HepG2 (cell line): ENCODE data around the gene ARF4. TPM values are rescaled to one million over a fixed set of nuclear protein-coding genes. Genes with fewer than 3 reads are reported as not detected.

Experiments
- CREBL2 ChIP-seq: sonication (generic); formaldehyde crosslinking; IDR thresholded peaks from 2 replicates; pipeline ENCODE4 v1.8.1; 2023; ENCODE audit warnings: missing genetic modification reagents, mild to moderate bottlenecking, borderline replicate concordance
- ETV5 ChIP-seq: IDR thresholded peaks from 2 replicates; pipeline ENCODE4 v1.6.1; 2018; ENCODE audit warnings: missing biosample characterization, missing genetic modification reagents, inconsistent platforms, borderline replicate concordance
- FOXC1 ChIP-seq: sonication (generic); formaldehyde crosslinking; IDR thresholded peaks from 2 replicates; pipeline ENCODE4 v1.8.0; 2022; ENCODE audit warnings: mild to moderate bottlenecking, missing genetic modification reagents, borderline replicate concordance
- HNRNPK ChIP-seq: fragments of 200-400 bp; formaldehyde crosslinking; IDR thresholded peaks from 2 replicates; pipeline ENCODE4 v1.6.1; 2018; ENCODE audit warnings: low read length, low read depth, moderate library complexity, mild to moderate bottlenecking; ENCODE audit not compliant: poor library complexity, severe bottlenecking
- MIER3 ChIP-seq: IDR thresholded peaks from 2 replicates; pipeline ENCODE4 v1.6.1; 2016; ENCODE audit warnings: missing compliant biosample characterization, borderline replicate concordance
- MZF1 ChIP-seq: sonication (generic); formaldehyde crosslinking; IDR thresholded peaks from 2 replicates; pipeline ENCODE4 v1.8.1; 2023; ENCODE audit warnings: mild to moderate bottlenecking, missing genetic modification reagents, borderline replicate concordance
- POLR2AphosphoS2 ChIP-seq: IDR thresholded peaks from 2 replicates; pipeline ENCODE4 v1.6.1; 2011; ENCODE audit warnings: low read depth, low read length, improper control_type of control experiment
- RBAK ChIP-seq: sonication (generic); formaldehyde crosslinking; IDR thresholded peaks from 2 replicates; pipeline ENCODE4 v1.5.1; 2020; ENCODE audit warnings: mild to moderate bottlenecking, missing genetic modification reagents
- TFDP2 ChIP-seq: sonication (generic); formaldehyde crosslinking; IDR thresholded peaks from 2 replicates; pipeline ENCODE4 v1.4.0; 2020; ENCODE audit warnings: missing genetic modification reagents
- TSC22D2 ChIP-seq: sonication (generic); formaldehyde crosslinking; IDR thresholded peaks from 2 replicates; pipeline ENCODE4 v1.5.1; 2020; ENCODE audit warnings: missing genetic modification reagents, mild to moderate bottlenecking, borderline replicate concordance
- ZBED4 ChIP-seq: sonication (generic); formaldehyde crosslinking; IDR thresholded peaks from 2 replicates; pipeline ENCODE4 v1.4.0; 2020; ENCODE audit warnings: missing genetic modification reagents, borderline replicate concordance
- ZBTB49 ChIP-seq: sonication (generic); formaldehyde crosslinking; IDR thresholded peaks from 2 replicates; pipeline ENCODE4 v1.4.0; 2020; ENCODE audit warnings: missing genetic modification reagents, borderline replicate concordance
- ZKSCAN1 ChIP-seq: fragments of 150-350 bp; IDR thresholded peaks from 2 replicates; pipeline ENCODE4 v1.6.1; 2014; ENCODE audit warnings: low read length
- ZNF136 ChIP-seq: sonication (generic); formaldehyde crosslinking; IDR thresholded peaks from 2 replicates; pipeline ENCODE4 v1.8.1; 2022; ENCODE audit warnings: low read depth, mild to moderate bottlenecking, moderate library complexity, missing genetic modification reagents
- ZNF253 ChIP-seq: sonication (generic); formaldehyde crosslinking; IDR thresholded peaks from 2 replicates; pipeline ENCODE4 v1.8.0; 2022; ENCODE audit warnings: mild to moderate bottlenecking, missing genetic modification reagents, borderline replicate concordance
- ZNF331 ChIP-seq: sonication (generic); formaldehyde crosslinking; IDR thresholded peaks from 2 replicates; pipeline ENCODE4 v1.4.0; 2020; ENCODE audit warnings: missing genetic modification reagents
- ZNF33B ChIP-seq: sonication (generic); formaldehyde crosslinking; IDR thresholded peaks from 2 replicates; pipeline ENCODE4 v1.5.1; 2020; ENCODE audit warnings: mild to moderate bottlenecking, missing genetic modification reagents
- ZNF446 ChIP-seq: sonication (generic); formaldehyde crosslinking; IDR thresholded peaks from 2 replicates; pipeline ENCODE4 v1.5.0; 2020; ENCODE audit warnings: mild to moderate bottlenecking, missing genetic modification reagents
- ZNF552 ChIP-seq: sonication (generic); formaldehyde crosslinking; IDR thresholded peaks from 2 replicates; pipeline ENCODE4 v1.9.0; 2022; ENCODE audit warnings: missing genetic modification reagents, mild to moderate bottlenecking, borderline replicate concordance
- ZNF558 ChIP-seq: sonication (generic); formaldehyde crosslinking; IDR thresholded peaks from 2 replicates; pipeline ENCODE4 v1.9.0; 2022; ENCODE audit warnings: mild to moderate bottlenecking, missing genetic modification reagents, borderline replicate concordance
- ZNF563 ChIP-seq: sonication (generic); formaldehyde crosslinking; IDR thresholded peaks from 2 replicates; pipeline ENCODE4 v1.8.0; 2022; ENCODE audit warnings: mild to moderate bottlenecking, moderate library complexity, missing genetic modification reagents
- ZNF713 ChIP-seq: sonication (generic); formaldehyde crosslinking; IDR thresholded peaks from 2 replicates; pipeline ENCODE4 v1.4.0; 2020; ENCODE audit warnings: mild to moderate bottlenecking, missing genetic modification reagents
- polyA plus RNA-seq, 8 experiments: library from polyadenylated mRNA; depleted of rRNA in 3 of 8; stranded (reverse) in 7 of 8; unstranded in 1 of 8; fragments of >200 nt; fragmentation: Illumina TruSeq in 4 of 8; extraction: Trizol in 4 of 8; gene quantifications; 2 replicates each; pipeline versions ENCODE4 v1.2.1 to v1.2.3, GENCODE V29; 2011 to 2016; ENCODE audit warnings: low read depth in 4 of 8, missing spikeins in 1 of 8, mixed read lengths in 1 of 8; ENCODE audit not compliant: insufficient read depth in 1 of 8
- total RNA-seq, 5 experiments: library from RNA; depleted of rRNA; stranded (reverse); fragments of >200 nt; fragmentation: Illumina TruSeq; extraction: Trizol; gene quantifications; 2 replicates each; pipeline ENCODE4 v1.2.3, GENCODE V29; 2016; ENCODE audit warnings: low read depth in 1 of 5

The ARF4 gene
- total and polyA plus RNA-seq, 2 of the 13 experiments (the other 11 are each of a cell fraction or from before 2014, with no cell fraction given) = 184 to 250 TPM

GRCh38 chr3:57556459-57557084, 40.6 kb downstream of the ARF4 start (continued):
- TF ChIP-seq ZBED4 (CRISPR knock-in tag) (no peak), MIER3 (CRISPR knock-in tag) (no peak), ZNF331 (no peak), FOXC1 (CRISPR knock-in tag) (no peak; the same call in 1 of the 2 replicates), ZNF713 (CRISPR knock-in tag) (no peak), ZBTB49 (CRISPR knock-in tag) (no peak), ZNF552 (CRISPR knock-in tag) (no peak), ZNF253 (no peak), MZF1 (no peak), ZNF33B (CRISPR knock-in tag) (no peak), ZNF558 (CRISPR knock-in tag) (no peak), HNRNPK (no peak), ZNF563 (CRISPR knock-in tag) (0 out of 2 replicates have a peak, but pooled peaks have one; percentile 21), TFDP2 (CRISPR knock-in tag) (no peak), ZKSCAN1 (no peak), RBAK (CRISPR knock-in tag) (no peak), POLR2AphosphoS2 (no peak), TSC22D2 (CRISPR knock-in tag) (no peak), ZNF136 (no peak), ETV5 (no peak), ZNF446 (CRISPR knock-in tag) (no peak), CREBL2 (0 out of 2 replicates have a peak, but pooled peaks have one; percentile 4)
